H9 (cell line): Measurements from ENCODE around the gene WDR75. TPM values are rescaled to one million over a fixed set of nuclear protein-coding genes. Genes with fewer than 3 reads are reported as not detected.

Experiments used
- DNase-seq: peaks from one replicate; pipeline ENCODE4 v3.0.0-alpha.2; 2017
- H2AFZ ChIP-seq: one replicate; pipeline ENCODE4 v1.6.1; 2013; ENCODE audit warnings: mild to moderate bottlenecking, low read length, control low read depth, moderate library complexity
- H2AK5ac ChIP-seq: 2 replicates; pipeline ENCODE4 v1.6.1; 2013; ENCODE audit warnings: low read length, control low read depth, mixed read lengths; ENCODE audit not compliant: insufficient read length
- H2BK120ac ChIP-seq: one replicate; pipeline ENCODE4 v1.6.1; 2013; ENCODE audit warnings: low read depth, mild to moderate bottlenecking, low read length, control low read depth, inconsistent platforms; ENCODE audit not compliant: poor library complexity, severe bottlenecking
- H2BK12ac ChIP-seq: 2 replicates; pipeline ENCODE4 v1.6.1; 2013; ENCODE audit warnings: low read length, control low read depth, mixed read lengths, low read depth; ENCODE audit not compliant: insufficient read length
- H2BK15ac ChIP-seq: 2 replicates; pipeline ENCODE4 v1.6.1; 2013; ENCODE audit warnings: low read depth, low read length, control low read depth
- H2BK20ac ChIP-seq: one replicate; pipeline ENCODE4 v1.6.1; 2013; ENCODE audit warnings: low read depth, mild to moderate bottlenecking, low read length, control low read depth, inconsistent platforms; ENCODE audit not compliant: poor library complexity, severe bottlenecking
- H2BK5ac ChIP-seq: 2 replicates; pipeline ENCODE4 v1.6.1; 2013; ENCODE audit warnings: low read length, control low read depth, mixed read lengths; ENCODE audit not compliant: insufficient read length
- H3K14ac ChIP-seq: 2 replicates; pipeline ENCODE4 v1.6.1; 2013; ENCODE audit warnings: low read length, control low read depth; ENCODE audit not compliant: insufficient read depth
- H3K18ac ChIP-seq: 2 replicates; pipeline ENCODE4 v1.6.1; 2013; ENCODE audit warnings: low read depth, mild to moderate bottlenecking, mixed read lengths, low read length, control low read depth; ENCODE audit not compliant: insufficient read length
- H3K23ac ChIP-seq: 2 replicates; pipeline ENCODE4 v1.6.1; 2013; ENCODE audit warnings: low read length, control low read depth, mixed read lengths, low read depth; ENCODE audit not compliant: insufficient read length
- H3K23me2 ChIP-seq: 2 replicates; pipeline ENCODE4 v1.6.1; 2013; ENCODE audit warnings: low read depth, mild to moderate bottlenecking, mixed read lengths, low read length, control low read depth; ENCODE audit not compliant: insufficient read length, poor library complexity, severe bottlenecking
- H3K27ac ChIP-seq: 2 replicates; pipeline ENCODE4 v1.5.1; 2013; ENCODE audit warnings: low read length, control low read depth, mixed read lengths, low read depth; ENCODE audit not compliant: insufficient read length
- H3K27me3 ChIP-seq: 2 replicates; pipeline ENCODE4 v1.6.1; 2013; ENCODE audit warnings: low read length, control low read depth, inconsistent platforms; ENCODE audit not compliant: insufficient read depth
- H3K4ac ChIP-seq: 2 replicates; pipeline ENCODE4 v1.6.1; 2013; ENCODE audit warnings: low read depth, mild to moderate bottlenecking, control low read depth, inconsistent platforms, low read length, moderate library complexity
- H3K4me1 ChIP-seq: 2 replicates; pipeline ENCODE4 v1.6.1; 2013; ENCODE audit warnings: low read length, control low read depth, inconsistent platforms; ENCODE audit not compliant: insufficient read depth
- H3K4me2 ChIP-seq: 2 replicates; pipeline ENCODE4 v1.6.1; 2013; ENCODE audit warnings: low read length, control low read depth, mixed read lengths; ENCODE audit not compliant: insufficient read length, insufficient read depth
- H3K56ac ChIP-seq: 2 replicates; pipeline ENCODE4 v1.6.1; 2013; ENCODE audit warnings: low read depth, mild to moderate bottlenecking, mixed read lengths, low read length, control low read depth; ENCODE audit not compliant: insufficient read length
- H3K79me1 ChIP-seq: 2 replicates; pipeline ENCODE4 v1.6.1; 2013; ENCODE audit warnings: low read depth, mild to moderate bottlenecking, moderate library complexity, low read length, control low read depth, inconsistent platforms; ENCODE audit not compliant: insufficient read depth, poor library complexity, severe bottlenecking
- H3K79me2 ChIP-seq: 2 replicates; pipeline ENCODE4 v1.6.1; 2013; ENCODE audit warnings: low read length, control low read depth, inconsistent platforms; ENCODE audit not compliant: insufficient read depth
- H3K9ac ChIP-seq: 2 replicates; pipeline ENCODE4 v1.6.1; 2013; ENCODE audit warnings: low read length, control low read depth, mixed read lengths; ENCODE audit not compliant: insufficient read length; ENCODE audit errors: extremely low read depth
- H3K9me3 ChIP-seq: one replicate; pipeline ENCODE4 v1.6.1; 2013; ENCODE audit warnings: low read depth, low read length, inconsistent platforms; ENCODE audit not compliant: control insufficient read depth
- H3T11ph ChIP-seq: one replicate; pipeline ENCODE4 v1.6.1; 2013; ENCODE audit warnings: mild to moderate bottlenecking, low read length, control low read depth, inconsistent platforms
- H4K20me1 ChIP-seq: one replicate; pipeline ENCODE4 v1.6.1; 2013; ENCODE audit not compliant: control insufficient read depth, insufficient read length, insufficient read depth
- H4K5ac ChIP-seq: 2 replicates; pipeline ENCODE4 v1.6.1; 2013; ENCODE audit warnings: low read depth, mild to moderate bottlenecking, mixed read lengths, low read length, control low read depth; ENCODE audit not compliant: insufficient read length
- H4K8ac ChIP-seq: replicated peaks from 2 replicates; pipeline ENCODE4 v1.6.1; 2013; ENCODE audit warnings: low read length, control low read depth, mixed read lengths, low read depth; ENCODE audit not compliant: insufficient read length
- H4K91ac ChIP-seq: 2 replicates; pipeline ENCODE4 v1.6.1; 2013; ENCODE audit warnings: low read depth, mild to moderate bottlenecking, moderate library complexity, mixed read lengths, low read length, control low read depth; ENCODE audit not compliant: insufficient read length
- H3K27ac Mint-ChIP-seq, 3 experiments: 2 replicates in 2 of 3; 3 replicates in 1 of 3; pipeline ENCODE4 v1.8.0; 2020 to 2021; ENCODE audit warnings: mixed read lengths in 3 of 3, mild to moderate bottlenecking in 1 of 3, moderate library complexity in 1 of 3
- H3K27me3 Mint-ChIP-seq: 2 replicates; pipeline ENCODE4 v1.8.0; 2021; ENCODE audit warnings: low read depth, mild to moderate bottlenecking, moderate library complexity, mixed read lengths
- H3K36me3 Mint-ChIP-seq, 3 experiments: 2 replicates in 2 of 3; 3 replicates in 1 of 3; pipeline ENCODE4 v1.8.0; 2020 to 2021; ENCODE audit warnings: low read depth in 3 of 3, mixed read lengths in 3 of 3; ENCODE audit not compliant: insufficient read depth in 1 of 3
- H3K4me1 Mint-ChIP-seq, 2 experiments: 2 replicates each; pipeline ENCODE4 v1.8.0; 2020; ENCODE audit warnings: mixed read lengths in 2 of 2
- H3K4me3 Mint-ChIP-seq, 2 experiments: 2 replicates in 1 of 2; 3 replicates in 1 of 2; pipeline ENCODE4 v1.8.0; 2020 to 2021; ENCODE audit warnings: mild to moderate bottlenecking in 2 of 2, mixed read lengths in 2 of 2, moderate library complexity in 1 of 2
- H3K9me3 Mint-ChIP-seq, 2 experiments: 2 replicates in 1 of 2; 3 replicates in 1 of 2; pipeline ENCODE4 v1.8.0; 2020; ENCODE audit warnings: mild to moderate bottlenecking in 2 of 2, mixed read lengths in 2 of 2, moderate library complexity in 1 of 2
- CTCF ChIP-seq: fragments of 200-600 bp; sonication (generic); conservative IDR thresholded peaks from 3 replicates; pipeline ENCODE4 v1.8.0; 2021; ENCODE audit warnings: antibody characterized with exemption, mild to moderate bottlenecking
- WGBS: extraction: QIAGEN DNeasy Blood & Tissue Kit; methylation state at CpG from one replicate; pipeline ENCODE4 v1.1.7; 2013; ENCODE audit warnings: missing lambda C conversion rate, low lambda C conversion rate, mixed read lengths; ENCODE audit not compliant: insufficient read length; ENCODE audit errors: extremely low coverage; 5-methylcytosine and 5-hydroxymethylcytosine counted together
- total RNA-seq: library from RNA; stranded (reverse); gene quantifications from 2 replicates; pipeline ENCODE4 v1.2.1, GENCODE V29; 2021

Gene WDR75
- total RNA-seq, 1 experiment from 2014 or later = 80.6 TPM

- H4K20me1 ChIP-seq = no peaks in the 10 kb centered on the region
- Mint-ChIP-seq H3K27ac (peak overlapping the region in 2 of 3 experiments; percentile 0 to 10; a peak in 3 of 7 replicates), H3K9me3 (peaks cover 6% of the 10 kb centered on the region in 2 experiments; a peak in 4 of 5 replicates), H3K27me3 (no peaks in the 10 kb centered on the region; the same call in 1 of the 2 replicates), H3K36me3 (peaks cover 7 to 20% (median 9%) of the 10 kb centered on the region in 3 experiments), H3K4me3 (no peak overlapping the region; a peak in 1 of 5 replicates), H3K4me1 (peaks cover 14 to 21% of the 10 kb centered on the region in 2 experiments)
- H2BK12ac ChIP-seq = no peak overlapping the region
- no peak overlapping the region for H4K5ac ChIP-seq
- no peaks in the 10 kb centered on the region for H3K27me3 ChIP-seq
- no peaks in the 10 kb centered on the region; the same call in 1 of the 2 replicates for H3K4me1 ChIP-seq
- H2BK5ac ChIP-seq = no peak overlapping the region
- H3K14ac ChIP-seq = no peak overlapping the region
- no peaks in the 10 kb centered on the region for H3K79me2 ChIP-seq
- H3K23me2 ChIP-seq = no peaks in the 10 kb centered on the region
- H2BK15ac ChIP-seq = no peak overlapping the region
- no peak overlapping the region for H3K18ac ChIP-seq
- no peak for TF ChIP-seq CTCF
- no peak overlapping the region for H4K91ac ChIP-seq
- H3K9ac ChIP-seq = no peak overlapping the region
- H3K9me3 ChIP-seq = no peaks in the 10 kb centered on the region
- H3K56ac ChIP-seq = no peak overlapping the region
- no peak overlapping the region for H3K4ac ChIP-seq
- H3K4me2 ChIP-seq = no peak overlapping the region
- H3T11ph ChIP-seq = no peak overlapping the region
- no peak overlapping the region for H3K23ac ChIP-seq
- H3K27ac ChIP-seq = no peak overlapping the region
- no peak overlapping the region for H4K8ac ChIP-seq
- no peak overlapping the region for H2BK120ac ChIP-seq
- H2BK20ac ChIP-seq = no peak overlapping the region
- no peak overlapping the region for H2AFZ ChIP-seq
- H3K79me1 ChIP-seq = no peaks in the 10 kb centered on the region
- H2AK5ac ChIP-seq = no peak overlapping the region
- DNase-seq = peak; percentile 56
- no CpG with 5 or more reads among the region's 2 CpGs for WGBS
Measured at GRCh38 chr2:189426886-189427285, 14.4 kb upstream of the WDR75 start.
